Stimulated activated CD8-positive, alpha-beta memory T cell treated with anti-CD3 and anti-CD28 coated beads, Interleukin-7, amount 100 ng/mL, for 48 hours (primary cell): ENCODE results near the gene CHST11.
"Not testable (repeated sequence)": the region's sequence is repeated elsewhere in the genome, so short reads cannot be mapped to it uniquely, and the experiment has no call there.

ENCODE experiments used
- DNase-seq, 2 donors: peaks; one replicate each; pipeline ENCODE4 v3.0.0-alpha.2; 2020; ENCODE audit warnings: low read depth in 1 of 2; ENCODE audit errors: extremely low read depth in 1 of 2

Gene CHST11

GRCh38 chr12:104785886-104786285 is 329.1 kb downstream of the CHST11 start:
- DNase-seq: no peak

- DNase-seq: no peak
Observed at GRCh38 chr12:104786352-104786751, 329.6 kb downstream of the CHST11 start.

GRCh38 chr12:104788840-104789271 is 332.1 kb downstream of the CHST11 start:
- no peak for DNase-seq

GRCh38 chr12:104790296-104791125 is 333.8 kb downstream of the CHST11 start:
- DNase-seq: peak in 1 of 2 donors; percentile 17

GRCh38 chr12:104792570-104792969 is 335.8 kb downstream of the CHST11 start:
- no peak for DNase-seq

GRCh38 chr12:104793285-104793684 is 336.5 kb downstream of the CHST11 start:
- no peak for DNase-seq

GRCh38 chr12:104793968-104794367 is 337.2 kb downstream of the CHST11 start:
- DNase-seq: no peak

GRCh38 chr12:104796475-104796862 is 339.7 kb downstream of the CHST11 start:
- no peak for DNase-seq

- no peak for DNase-seq
Observed at GRCh38 chr12:104799458-104799857, 342.7 kb downstream of the CHST11 start.

GRCh38 chr12:104801005-104801404 is 344.3 kb downstream of the CHST11 start:
- DNase-seq: no peak

GRCh38 chr12:104801427-104801826 is 344.7 kb downstream of the CHST11 start:
- DNase-seq: no peak

- DNase-seq: no peak
Observed at GRCh38 chr12:104802208-104802607, 345.5 kb downstream of the CHST11 start.

- no peak for DNase-seq
Observed at GRCh38 chr12:104805186-104805585, 348.4 kb downstream of the CHST11 start.

GRCh38 chr12:104806194-104806593 is 349.4 kb downstream of the CHST11 start:
- DNase-seq: not testable (repeated sequence)

GRCh38 chr12:104809251-104809650 is 352.5 kb downstream of the CHST11 start:
- no peak for DNase-seq

- no peak for DNase-seq
Observed at GRCh38 chr12:104809706-104810385, 353.1 kb downstream of the CHST11 start.
